K562 (cell line): ENCODE measurements around the gene AKAP12.

Source experiments
- ARID4B ChIP-seq: sonication (generic); formaldehyde crosslinking; IDR thresholded peaks from 2 replicates; pipeline ENCODE4 v1.8.0; 2022; ENCODE audit warnings: mild to moderate bottlenecking, missing genetic modification reagents
- CTCF ChIP-seq, 3 experiments: IDR thresholded peaks in 2 of 3; conservative IDR thresholded peaks in 1 of 3; 2 replicates each; pipeline ENCODE4 v1.5.1; 2011 to 2012; ENCODE audit warnings: low read length in 3 of 3, mild to moderate bottlenecking in 3 of 3, control low read depth in 2 of 3, improper control_type of control experiment in 1 of 3, inconsistent platforms in 1 of 3, low read depth in 1 of 3, mixed read lengths in 1 of 3, moderate library complexity in 1 of 3; ENCODE audit not compliant: insufficient read depth in 2 of 3
- FOXP4 ChIP-seq: sonication (generic); formaldehyde crosslinking; IDR thresholded peaks from 2 replicates; pipeline ENCODE4 v1.8.0; 2022; ENCODE audit warnings: mild to moderate bottlenecking, missing genetic modification reagents, borderline replicate concordance
- HNRNPK ChIP-seq: fragments of 200-400 bp; formaldehyde crosslinking; IDR thresholded peaks from one replicate; pipeline ENCODE4 v1.6.1; 2018; ENCODE audit warnings: mild to moderate bottlenecking, low read depth, low read length; ENCODE audit not compliant: poor library complexity, severe bottlenecking
- KLF10 ChIP-seq: fragments of 250-450 bp; sonication (Bioruptor Pico); IDR thresholded peaks from 2 replicates; pipeline ENCODE4 v1.6.1; 2021; ENCODE audit warnings: matching md5 sums
- MAX ChIP-seq: sonication (generic); formaldehyde crosslinking; IDR thresholded peaks from 2 replicates; pipeline ENCODE4 v1.9.0; 2022; ENCODE audit warnings: mild to moderate bottlenecking, missing genetic modification reagents
- NBN ChIP-seq: fragments of 450-650 bp; IDR thresholded peaks from 2 replicates; pipeline ENCODE4 v1.6.1; 2016; ENCODE audit warnings: low read depth, mild to moderate bottlenecking
- NCOA6 ChIP-seq: fragments of 450-650 bp; IDR thresholded peaks from 2 replicates; pipeline ENCODE4 v1.6.1; 2017; ENCODE audit warnings: mild to moderate bottlenecking
- RCOR1 ChIP-seq, 2 experiments: IDR thresholded peaks; 2 replicates each; pipeline ENCODE4 v1.6.1; 2012; ENCODE audit warnings: low read depth in 2 of 2, low read length in 2 of 2, borderline replicate concordance in 1 of 2, improper control_type of control experiment in 1 of 2
- TAF1 ChIP-seq: IDR thresholded peaks from 2 replicates; pipeline ENCODE4 v1.6.1; 2011; ENCODE audit warnings: mild to moderate bottlenecking, low read length, moderate library complexity; ENCODE audit not compliant: insufficient read depth, control insufficient read depth, severe bottlenecking; ENCODE audit errors: extremely low read depth
- TEAD4 ChIP-seq, 2 experiments: sonication (generic) in 1 of 2; formaldehyde crosslinking in 1 of 2; IDR thresholded peaks; 2 replicates each; pipeline versions ENCODE4 v1.6.1 to v1.8.0; 2012 to 2022; ENCODE audit warnings: borderline replicate concordance in 1 of 2, inconsistent platforms in 1 of 2, low read length in 1 of 2, mild to moderate bottlenecking in 1 of 2, missing genetic modification reagents in 1 of 2
- ZC3H11A ChIP-seq: IDR thresholded peaks from 2 replicates; pipeline ENCODE4 v1.6.1; 2012; ENCODE audit warnings: low read depth, low read length, improper control_type of control experiment
- ZFX ChIP-seq: sonication (generic); formaldehyde crosslinking; IDR thresholded peaks from 2 replicates; pipeline ENCODE4 v1.8.0; 2022; ENCODE audit warnings: mild to moderate bottlenecking, missing genetic modification reagents, moderate library complexity
- ZNF780A ChIP-seq: fragments of 250-450 bp; sonication (Bioruptor Pico); IDR thresholded peaks from 2 replicates; pipeline ENCODE4 v1.5.0; 2021; ENCODE audit warnings: mild to moderate bottlenecking

- TF ChIP-seq HNRNPK (no peak), ZFX (no peak), CTCF (IDR thresholded peaks at IDR 0.05 in 2 of 3, conservative IDR thresholded peaks at IDR 0.05 in 1 of 3; ENCODE audit: insufficient read depth in 2 of 3, low read depth in 1 of 3, low read length in 3 of 3) (no peak), ZC3H11A (no peak), ZNF780A (CRISPR knock-in tag) (no peak), MAX (no peak), RCOR1 (IDR thresholded peaks at IDR 0.05; ENCODE audit: borderline replicate concordance in 1 of 2, low read depth in 2 of 2, low read length in 2 of 2) (no peak), TAF1 (no peak), NCOA6 (no peak), TEAD4 (IDR thresholded peaks at IDR 0.05; ENCODE audit: low read length) (no peak), TEAD4 (CRISPR knock-in tag; IDR thresholded peaks at IDR 0.05; ENCODE audit: borderline replicate concordance) (no peak), ARID4B (no peak), NBN (no peak), KLF10 (CRISPR knock-in tag) (no peak), FOXP4 (CRISPR knock-in tag) (no peak)
Observed at GRCh38 chr6:151327101-151327500, 87.3 kb downstream of the AKAP12 start.
